Right hindlimb (tissue), 1 donor: ENCODE data around the gene DNMT3L.
"Not testable (repeated sequence)": the region's sequence is repeated elsewhere in the genome, so short reads cannot be mapped to it uniquely, and the experiment has no call there.

Experiments
- DNase-seq: peaks from one replicate; pipeline ENCODE4 v3.0.0-alpha.2; 2018

DNMT3L gene

GRCh38 chr21:44261675-44262295 is at the start of gene DNMT3L:
DNMT3L (minus strand) TSS chr21:44261897; CDS start chr21:44261259, 638 bp downstream.
- no peak for DNase-seq

DNA sequence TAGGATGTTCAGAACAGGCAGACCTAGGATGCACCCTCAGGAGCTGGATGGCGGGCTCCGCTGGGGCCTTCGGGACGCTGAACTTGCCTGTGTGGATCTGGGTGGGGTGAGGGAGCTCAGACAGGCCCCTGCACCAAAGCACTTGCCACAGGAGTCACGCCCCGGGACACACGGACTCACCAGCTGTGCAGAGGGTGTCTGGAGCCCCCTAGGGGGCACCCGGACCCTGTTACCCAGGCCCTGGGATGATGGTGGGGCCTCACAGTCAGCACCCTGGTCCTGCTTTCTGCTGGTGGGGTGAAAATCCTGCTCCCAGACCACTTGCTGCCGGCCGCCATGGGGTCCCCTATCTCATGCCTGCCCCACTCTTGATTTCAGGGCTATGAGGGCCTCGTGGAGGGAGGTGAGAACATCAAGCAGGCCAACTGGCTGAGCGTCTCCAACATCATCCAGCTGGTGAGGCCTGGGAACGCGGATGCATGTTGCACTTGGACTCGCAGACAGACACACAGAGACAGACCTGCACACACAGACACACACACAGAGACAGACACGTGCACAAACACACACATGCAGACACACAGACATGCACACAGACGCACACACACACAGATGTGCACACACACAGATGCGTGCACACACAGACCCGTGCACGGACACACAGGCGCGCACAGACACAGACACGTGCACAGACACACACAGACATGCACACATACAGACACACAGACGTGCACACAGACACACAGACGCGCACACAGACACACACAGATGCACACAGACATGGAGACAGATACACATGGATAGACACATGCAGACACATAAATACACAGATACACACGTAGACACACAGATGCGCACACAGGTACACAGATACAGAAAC is 49.2 kb upstream of the DNMT3L start:
- no peak for DNase-seq

DNA sequence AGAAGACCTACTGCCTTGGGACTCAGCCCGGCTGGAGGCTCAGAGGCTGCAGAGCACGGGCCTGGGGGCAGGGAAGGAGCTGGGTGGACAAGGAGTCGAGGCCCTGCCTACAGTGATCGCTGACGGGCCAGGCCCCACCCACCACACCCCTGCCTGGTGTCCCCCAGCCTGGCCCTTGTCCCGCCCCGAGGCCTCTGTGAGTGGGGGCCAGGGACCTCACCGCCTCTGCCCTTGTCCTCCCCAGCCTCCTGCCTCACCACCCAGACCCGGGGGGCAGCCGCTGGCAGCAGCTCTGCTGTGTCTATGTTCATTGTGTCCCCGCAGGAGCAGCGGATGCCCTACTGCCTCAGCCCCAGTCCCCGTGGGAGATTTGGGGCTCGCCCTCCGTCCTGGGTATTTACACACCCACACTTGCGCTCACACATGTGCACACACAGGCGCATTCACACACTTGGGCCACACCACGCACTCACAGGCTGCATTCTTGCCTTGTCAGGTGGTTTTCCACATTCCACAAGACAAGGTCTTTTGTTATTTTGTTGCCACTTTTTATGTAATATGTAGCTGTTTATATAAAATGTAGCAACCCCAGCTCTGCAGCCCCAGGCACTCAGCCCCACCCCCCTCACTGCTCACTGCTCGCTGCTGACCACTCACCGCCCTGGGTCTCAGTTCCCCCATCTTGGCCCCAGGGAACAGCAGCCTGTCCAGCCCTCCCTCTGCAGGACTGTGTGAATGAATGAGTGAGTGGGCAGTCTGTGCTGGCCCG is 45.4 kb upstream of the DNMT3L start:
- no peak for DNase-seq

DNA sequence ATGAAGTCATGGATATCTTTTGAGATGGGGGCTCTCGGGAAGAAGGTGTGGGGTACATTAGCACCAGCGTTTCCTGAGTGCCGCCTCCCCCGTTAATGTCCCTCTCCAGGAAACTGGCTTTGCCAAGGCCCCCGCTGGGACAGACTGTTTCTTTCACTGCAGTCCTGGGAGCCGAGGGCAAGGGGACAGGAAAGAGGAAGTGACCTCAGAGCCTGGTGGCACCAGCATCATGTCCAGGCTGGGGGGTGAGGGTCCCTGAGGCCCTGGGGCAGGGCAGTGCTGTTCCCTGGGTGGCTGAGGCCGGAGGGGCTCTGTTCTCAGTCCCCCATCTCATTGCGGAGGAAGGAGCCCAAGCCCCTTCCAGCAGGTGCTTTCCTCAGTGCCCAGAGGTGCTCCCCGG is 44.0 kb upstream of the DNMT3L start:
- DNase-seq: no peak

GRCh38 chr21:44304877-44305293 is 43.2 kb upstream of the DNMT3L start:
- no peak for DNase-seq

DNA sequence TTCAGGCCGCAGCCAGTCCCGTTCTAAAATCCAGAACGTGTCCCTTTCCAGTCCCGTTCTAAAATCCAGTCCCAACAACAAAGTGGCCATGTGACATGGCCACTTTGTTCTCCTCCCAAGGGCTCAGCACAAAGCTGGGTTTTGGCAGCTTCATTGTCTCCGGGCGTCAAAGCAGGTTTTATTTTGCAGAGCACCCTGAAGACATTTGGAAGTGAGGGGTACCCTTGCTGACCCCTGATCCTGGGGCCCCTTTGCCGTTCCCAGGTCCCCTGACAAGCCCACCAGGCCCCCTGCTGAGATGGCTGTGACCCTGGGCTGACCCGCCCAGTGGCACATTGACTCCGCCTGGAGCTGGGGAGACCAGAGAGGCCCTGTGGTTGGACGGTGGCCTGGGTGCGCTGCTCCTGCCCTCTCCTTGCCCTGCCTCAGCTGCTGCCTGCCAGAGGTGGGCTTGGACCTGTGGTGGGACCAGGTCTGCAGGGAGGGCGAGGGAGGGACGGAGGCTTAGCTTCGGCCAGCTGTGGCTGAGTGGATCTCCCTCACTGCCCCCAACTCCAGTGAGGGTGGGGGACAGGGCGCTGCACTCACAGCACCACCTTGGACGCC is 42.4 kb upstream of the DNMT3L start:
- no peak for DNase-seq

GRCh38 chr21:44303490-44303981 is 41.8 kb upstream of the DNMT3L start:
- no peak for DNase-seq

DNA sequence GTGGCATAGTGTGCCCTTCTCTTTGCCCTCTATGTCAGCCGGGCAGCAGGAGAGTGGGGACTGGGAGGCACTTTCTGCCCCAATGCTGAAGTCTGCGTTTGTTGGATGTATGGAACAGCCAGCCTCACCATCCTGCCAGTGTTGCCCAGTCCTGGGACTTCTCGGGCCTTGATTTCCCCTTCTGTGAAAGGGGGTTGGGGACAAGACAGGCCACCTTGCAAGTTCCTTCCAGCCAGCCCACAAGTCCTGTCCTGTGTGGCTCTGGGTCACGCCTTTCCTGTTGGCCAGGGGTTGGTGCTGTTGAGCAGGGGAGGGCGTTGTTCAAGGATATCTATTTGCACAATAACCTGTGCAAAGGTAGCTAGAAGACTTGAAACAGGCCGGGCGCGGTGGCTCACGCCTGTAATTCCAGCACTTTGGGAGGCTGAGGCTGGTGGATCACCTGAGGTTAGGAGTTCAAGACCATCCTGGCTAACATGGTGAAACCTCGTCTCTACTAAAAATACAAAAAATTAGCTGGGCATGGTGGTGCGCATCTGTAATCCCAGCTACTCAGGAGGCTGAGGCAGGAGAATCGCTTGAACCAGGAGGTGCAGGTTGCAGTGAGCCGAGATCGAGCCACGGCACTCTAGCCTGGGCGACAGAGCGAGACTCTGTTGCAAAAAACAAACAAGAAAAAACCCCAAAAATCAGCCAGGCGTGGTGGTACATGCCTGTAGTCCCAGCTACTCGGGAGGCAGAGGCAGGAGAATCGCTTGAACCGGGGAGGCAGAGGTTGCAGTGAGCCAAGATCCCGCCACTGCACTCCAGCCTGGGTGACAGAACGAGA is 41.1 kb upstream of the DNMT3L start:
- DNase-seq: not testable (repeated sequence)

- peak; percentile 69 for DNase-seq
Observed at GRCh38 chr21:44301961-44302406, 40.3 kb upstream of the DNMT3L start.

- DNase-seq: no peak
Observed at GRCh38 chr21:44301141-44301540, 39.4 kb upstream of the DNMT3L start.

GRCh38 chr21:44300262-44300959 is 38.7 kb upstream of the DNMT3L start:
- DNase-seq: peak; percentile 84

GRCh38 chr21:44299458-44300261 is 38.0 kb upstream of the DNMT3L start, which contains the start of gene PFKL:
PFKL (plus strand) TSS chr21:44300053; CDS start chr21:44300106, 53 bp downstream.
- DNase-seq: peak; percentile 78

DNA sequence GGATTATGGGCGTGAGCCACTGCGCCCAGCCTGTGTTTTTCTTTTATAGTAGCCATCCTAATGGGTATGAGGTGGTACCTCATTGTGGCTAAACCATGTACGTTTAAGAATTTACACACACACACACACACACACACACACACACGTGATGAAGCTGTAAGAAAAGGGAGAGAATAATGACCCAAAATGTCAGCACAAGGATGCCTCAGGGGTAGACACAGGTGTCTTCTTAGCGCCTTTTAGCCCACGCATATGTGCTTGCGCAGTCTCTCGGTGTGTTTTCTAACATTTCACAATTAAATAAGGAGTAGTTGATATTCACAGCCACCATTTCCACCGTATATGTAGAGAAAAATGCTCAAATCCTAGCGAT is 37.4 kb upstream of the DNMT3L start:
- DNase-seq: no peak

DNA sequence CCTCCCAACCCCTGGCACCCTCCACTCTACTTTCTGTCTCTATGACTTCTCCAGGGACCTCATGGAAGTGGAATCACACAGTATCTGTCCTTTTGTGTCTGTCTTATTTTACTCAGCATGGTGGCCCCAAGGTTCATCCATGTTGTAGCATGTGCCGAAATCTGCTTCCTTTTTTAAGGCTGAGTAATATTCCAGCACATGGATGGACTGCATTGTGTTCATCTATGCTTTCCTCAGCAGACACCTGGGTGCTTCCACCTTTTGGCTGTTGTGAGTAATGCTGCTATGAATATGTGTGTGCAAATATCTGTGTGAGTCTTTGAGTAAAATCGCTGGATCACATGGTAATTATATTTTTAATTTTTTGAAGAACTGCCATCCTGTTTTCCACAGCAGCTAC is 36.6 kb upstream of the DNMT3L start:
- DNase-seq: no peak

DNA sequence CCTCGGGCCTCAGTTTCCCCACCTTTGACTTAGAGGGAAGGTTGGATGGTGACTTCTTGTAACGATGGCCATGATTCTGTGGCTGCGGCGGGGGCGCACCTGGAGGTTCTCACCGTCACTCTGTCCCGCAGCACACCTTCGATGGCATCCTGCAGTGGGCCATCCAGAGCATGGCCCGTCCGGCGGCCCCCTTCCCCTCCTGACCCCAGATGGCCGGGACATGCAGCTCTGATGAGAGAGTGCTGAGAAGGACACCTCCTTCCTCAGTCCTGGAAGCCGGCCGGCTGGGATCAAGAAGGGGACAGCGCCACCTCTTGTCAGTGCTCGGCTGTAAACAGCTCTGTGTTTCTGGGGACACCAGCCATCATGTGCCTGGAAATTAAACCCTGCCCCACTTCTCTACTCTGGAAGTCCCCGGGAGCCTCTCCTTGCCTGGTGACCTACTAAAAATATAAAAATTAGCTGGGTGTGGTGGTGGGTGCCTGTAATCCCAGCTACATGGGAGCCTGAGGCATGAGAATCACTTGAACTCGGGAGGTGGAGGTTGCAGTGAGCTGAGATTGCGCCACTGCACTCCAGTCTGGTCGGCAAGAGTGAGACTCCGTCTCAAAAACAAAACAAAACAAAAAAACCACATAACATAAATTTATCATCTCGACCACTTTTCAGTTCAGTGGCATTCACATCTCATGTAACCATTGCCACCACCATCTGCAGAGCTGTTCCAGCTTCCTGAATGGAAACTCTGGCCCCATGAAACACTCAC is 36.0 kb upstream of the DNMT3L start:
- DNase-seq: peak; percentile 90

GRCh38 chr21:44296916-44297315 is 35.2 kb upstream of the DNMT3L start:
- no peak for DNase-seq

DNA sequence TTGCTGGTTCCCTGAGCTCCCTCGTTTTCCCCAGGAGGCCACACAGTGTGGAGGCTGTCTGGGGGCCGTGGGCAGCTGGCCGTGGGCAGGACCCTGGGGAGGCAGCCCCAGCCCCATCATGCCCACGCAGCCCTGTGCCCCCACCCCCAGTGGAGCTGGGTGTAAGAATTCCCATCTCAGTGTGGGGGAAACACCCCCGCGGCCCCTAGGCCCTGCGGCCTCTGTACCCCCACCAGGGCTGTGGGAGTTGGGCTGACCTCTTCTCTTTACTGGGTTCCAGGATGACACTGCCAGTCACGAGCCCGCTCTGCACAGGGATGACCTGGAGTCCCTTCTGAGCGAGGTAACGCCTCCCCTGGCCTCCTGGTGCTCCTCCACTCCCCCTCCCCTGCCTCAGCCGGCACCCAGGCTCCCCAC is 34.4 kb upstream of the DNMT3L start:
- no peak for DNase-seq

- DNase-seq: no peak
Observed at GRCh38 chr21:44295646-44296045, 33.9 kb upstream of the DNMT3L start.

GRCh38 chr21:44295163-44295573 is 33.5 kb upstream of the DNMT3L start:
- DNase-seq: no peak
